Activated naive CD8-positive, alpha-beta T cell treated with anti-CD3 and anti-CD28 coated beads for 36 hours (primary cell): ENCODE results near the gene PRODH2. TPM values are rescaled to one million over a fixed set of nuclear protein-coding genes. Genes with fewer than 3 reads are reported as not detected.
A peak's percentile ranks its signal among the peaks of the same experiment; 100 is the strongest.

Experiments
- DNase-seq: peaks from one replicate; pipeline ENCODE4 v3.0.0; 2021
- H3K27ac Mint-ChIP-seq: one replicate; pipeline ENCODE4 v1.8.0; 2022; ENCODE audit warnings: mild to moderate bottlenecking, moderate library complexity, mixed read lengths
- H3K27me3 Mint-ChIP-seq: one replicate; pipeline ENCODE4 v1.8.0; 2022; ENCODE audit warnings: mild to moderate bottlenecking, mixed read lengths
- H3K36me3 Mint-ChIP-seq: one replicate; pipeline ENCODE4 v1.8.0; 2021; ENCODE audit warnings: mild to moderate bottlenecking, mixed read lengths
- H3K4me1 Mint-ChIP-seq: one replicate; pipeline ENCODE4 v1.8.0; 2021; ENCODE audit warnings: mixed read lengths
- H3K4me3 Mint-ChIP-seq: one replicate; pipeline ENCODE4 v1.8.0; 2022; ENCODE audit warnings: mild to moderate bottlenecking, moderate library complexity, mixed read lengths
- H3K9me3 Mint-ChIP-seq: one replicate; pipeline ENCODE4 v1.8.0; 2022; ENCODE audit warnings: mixed read lengths
- total RNA-seq, 2 experiments: library from RNA; stranded (reverse); gene quantifications; one replicate each; pipeline ENCODE4 v1.2.3, GENCODE V29; 2021

Gene PRODH2
- total RNA-seq, 2 experiments from 2014 or later: not detected

- Mint-ChIP-seq H3K27ac (no peak overlapping the region), H3K4me3 (no peak overlapping the region), H3K36me3 (peaks cover 4% of the 10 kb centered on the region), H3K27me3 (no peaks in the 10 kb centered on the region), H3K4me1 (no peaks in the 10 kb centered on the region), H3K9me3 (no peaks in the 10 kb centered on the region)
- DNase-seq: no peak
Measured at GRCh38 chr19:35767288-35768081, 45.2 kb downstream of the PRODH2 start.

GRCh38 chr19:35766571-35767104 lies 46.0 kb downstream of the PRODH2 start:
- Mint-ChIP-seq H3K27me3 (no peaks in the 10 kb centered on the region), H3K9me3 (no peaks in the 10 kb centered on the region), H3K4me1 (no peaks in the 10 kb centered on the region)

GRCh38 chr19:35764432-35765315 lies 48.0 kb downstream of the PRODH2 start:
- peaks cover 2% of the 10 kb centered on the region for H3K4me1 Mint-ChIP-seq
- H3K27me3 Mint-ChIP-seq: no peaks in the 10 kb centered on the region
- H3K9me3 Mint-ChIP-seq: no peaks in the 10 kb centered on the region
- peaks cover 16% of the 10 kb centered on the region for H3K36me3 Mint-ChIP-seq
- H3K27ac Mint-ChIP-seq: no peak overlapping the region
- DNase-seq: no peak
- H3K4me3 Mint-ChIP-seq: no peak overlapping the region

More at GRCh38 chr19:35766571-35767104, 46.0 kb downstream of the PRODH2 start:
- peaks cover 10% of the 10 kb centered on the region for H3K36me3 Mint-ChIP-seq
- H3K27ac Mint-ChIP-seq: no peak overlapping the region
- no peak overlapping the region for H3K4me3 Mint-ChIP-seq
- no peak for DNase-seq

GRCh38 chr19:35760711-35761349 lies 51.8 kb downstream of the PRODH2 start:
- Mint-ChIP-seq H3K4me1 (peaks cover 18% of the 10 kb centered on the region), H3K36me3 (peaks cover 22% of the 10 kb centered on the region), H3K27me3 (peaks cover 10% of the 10 kb centered on the region), H3K27ac (no peak overlapping the region), H3K4me3 (no peak overlapping the region), H3K9me3 (no peaks in the 10 kb centered on the region)
- no peak for DNase-seq

- Mint-ChIP-seq H3K27ac (no peak overlapping the region), H3K27me3 (peaks cover 16% of the 10 kb centered on the region), H3K9me3 (no peaks in the 10 kb centered on the region), H3K4me1 (peaks cover 21% of the 10 kb centered on the region), H3K4me3 (peak overlapping the region; percentile 63), H3K36me3 (peaks cover 26% of the 10 kb centered on the region)
- no peak for DNase-seq
Measured at GRCh38 chr19:35759697-35760096, 52.9 kb downstream of the PRODH2 start.

- Mint-ChIP-seq H3K4me3 (peak within 1 kb of the TSS; percentile 83), H3K27me3 (peaks cover 17% of the 10 kb centered on the region), H3K9me3 (no peaks in the 10 kb centered on the region), H3K36me3 (peaks cover 32% of the 10 kb centered on the region), H3K27ac (peak within 1 kb of the TSS; percentile 82), H3K4me1 (peaks cover 21% of the 10 kb centered on the region)
- DNase-seq: peak; percentile 99
Measured at GRCh38 chr19:35757749-35758608, 54.7 kb downstream of the PRODH2 start, which contains the start of gene PROSER3. PROSER3 (plus strand) TSS chr19:35758176; CDS start chr19:35758216, 40 bp downstream.

GRCh38 chr19:35757231-35757748 lies 55.4 kb downstream of the PRODH2 start:
- H3K9me3 Mint-ChIP-seq: no peaks in the 10 kb centered on the region
- DNase-seq: peak; percentile 63
- peak overlapping the region; percentile 83 for H3K4me3 Mint-ChIP-seq
- peak overlapping the region; percentile 82 for H3K27ac Mint-ChIP-seq
- peaks cover 17% of the 10 kb centered on the region for H3K27me3 Mint-ChIP-seq
- peaks cover 32% of the 10 kb centered on the region for H3K36me3 Mint-ChIP-seq
- H3K4me1 Mint-ChIP-seq: peaks cover 21% of the 10 kb centered on the region

- Mint-ChIP-seq H3K4me1 (peaks cover 21% of the 10 kb centered on the region), H3K9me3 (no peaks in the 10 kb centered on the region), H3K27me3 (peaks cover 17% of the 10 kb centered on the region), H3K36me3 (peaks cover 27% of the 10 kb centered on the region), H3K4me3 (peak within 1 kb of the TSS; percentile 83), H3K27ac (peak within 1 kb of the TSS; percentile 82)
- DNase-seq: no peak
Measured at GRCh38 chr19:35756377-35757230, 56.0 kb downstream of the PRODH2 start, which contains the start of gene HSPB6. HSPB6 (minus strand) TSS chr19:35757029; CDS start chr19:35757008, 21 bp downstream.

GRCh38 chr19:35755550-35756376 lies 56.9 kb downstream of the PRODH2 start:
- Mint-ChIP-seq H3K36me3 (peaks cover 24% of the 10 kb centered on the region), H3K27me3 (peaks cover 17% of the 10 kb centered on the region), H3K9me3 (no peaks in the 10 kb centered on the region), H3K4me1 (peaks cover 21% of the 10 kb centered on the region), H3K27ac (peak overlapping the region; percentile 54), H3K4me3 (peak overlapping the region; percentile 53)
- peak; percentile 69 for DNase-seq

GRCh38 chr19:35755131-35755549 lies 57.5 kb downstream of the PRODH2 start:
- Mint-ChIP-seq H3K4me3 (peak overlapping the region; percentile 27), H3K4me1 (peaks cover 23% of the 10 kb centered on the region), H3K27ac (no peak overlapping the region), H3K36me3 (peaks cover 23% of the 10 kb centered on the region), H3K9me3 (no peaks in the 10 kb centered on the region), H3K27me3 (peaks cover 17% of the 10 kb centered on the region)
- no peak for DNase-seq

- H3K27ac Mint-ChIP-seq: peak overlapping the region; percentile 22
- DNase-seq: no peak
- peaks cover 20% of the 10 kb centered on the region for H3K36me3 Mint-ChIP-seq
- H3K4me1 Mint-ChIP-seq: peaks cover 26% of the 10 kb centered on the region
- no peaks in the 10 kb centered on the region for H3K9me3 Mint-ChIP-seq
- H3K27me3 Mint-ChIP-seq: peaks cover 17% of the 10 kb centered on the region
- no peak overlapping the region for H3K4me3 Mint-ChIP-seq
Measured at GRCh38 chr19:35754370-35755130, 58.1 kb downstream of the PRODH2 start.
